UCSD-AML1 (cell line): Measurements from ENCODE around the gene IBA57.
"Not testable (repeated sequence)": the region's sequence is repeated elsewhere in the genome, so short reads cannot be mapped to it uniquely, and the experiment has no call there.

Source experiments
- DNase-seq: peaks from one replicate; lab custom pipeline; 2025; ENCODE audit not compliant: unreplicated experiment; lab: John Stamatoyannopoulos, UW

The IBA57 gene

GRCh38 chr1:228184152-228184551, 18.5 kb downstream of the IBA57 start:
- no peak for DNase-seq

GRCh38 chr1:228185641-228185965, 20.0 kb downstream of the IBA57 start:
- no peak for DNase-seq

- DNase-seq, result not testable (repeated sequence)
Measured at GRCh38 chr1:228188249-228188648, 22.6 kb downstream of the IBA57 start.

- no peak for DNase-seq
Measured at GRCh38 chr1:228190182-228190581, 24.6 kb downstream of the IBA57 start.

- no peak for DNase-seq
Measured at GRCh38 chr1:228190778-228191177, 25.2 kb downstream of the IBA57 start.

GRCh38 chr1:228194436-228194835, 28.8 kb downstream of the IBA57 start:
- no peak for DNase-seq

GRCh38 chr1:228194921-228195812, 29.6 kb downstream of the IBA57 start:
- no peak for DNase-seq

GRCh38 chr1:228197555-228198147, 32.0 kb downstream of the IBA57 start:
- no peak for DNase-seq

- no peak for DNase-seq
Measured at GRCh38 chr1:228198977-228199590, 33.5 kb downstream of the IBA57 start.

GRCh38 chr1:228204958-228205357, 39.4 kb downstream of the IBA57 start:
- no peak for DNase-seq

GRCh38 chr1:228205526-228206436, 40.2 kb downstream of the IBA57 start:
- DNase-seq, result no peak

GRCh38 chr1:228206582-228207351, 41.2 kb downstream of the IBA57 start:
- no peak for DNase-seq

GRCh38 chr1:228207381-228207810, 41.8 kb downstream of the IBA57 start:
- no peak for DNase-seq

GRCh38 chr1:228207851-228208821, 42.5 kb downstream of the IBA57 start, which contains the start of gene OBSCN:
OBSCN (plus strand) TSS chr1:228208044; CDS start chr1:228211784, 3,740 bp downstream.
- DNase-seq, result no peak

GRCh38 chr1:228208831-228209551, 43.4 kb downstream of the IBA57 start:
- DNase-seq, result no peak

- no peak for DNase-seq
Measured at GRCh38 chr1:228209657-228210056, 44.1 kb downstream of the IBA57 start.

GRCh38 chr1:228210076-228210651, 44.6 kb downstream of the IBA57 start:
- no peak for DNase-seq
